Aorta (tissue), 5 donors: ENCODE results near the gene FAM241B. TPM values are rescaled to one million over a fixed set of nuclear protein-coding genes. Genes with fewer than 3 reads are reported as not detected.
A peak's percentile ranks its signal among the peaks of the same experiment; 100 is the strongest.

Source experiments
- ATAC-seq: fragments of 200-7000 bp; cut with Tn5 transposase; one replicate; pipeline ENCODE4 v1.9.1; 2022; ENCODE audit warnings: moderate library complexity; ENCODE audit not compliant: low FRiP score
- DNase-seq, 2 donors: peaks; one replicate each; pipeline ENCODE4 v3.0.0-alpha.2; 2020
- H3K27ac ChIP-seq, 2 donors: one replicate each; pipeline ENCODE4 v1.5.1; 2013; ENCODE audit warnings: low read length in 2 of 2, mild to moderate bottlenecking in 2 of 2, moderate library complexity in 2 of 2, control low read depth in 1 of 2, inconsistent platforms in 1 of 2, low read depth in 1 of 2
- H3K27me3 ChIP-seq, 2 donors: one replicate each; pipeline ENCODE4 v1.6.1; 2013; ENCODE audit warnings: control low read depth in 1 of 2, low read length in 1 of 2, mild to moderate bottlenecking in 1 of 2, moderate library complexity in 1 of 2; ENCODE audit not compliant: insufficient read depth in 2 of 2, control insufficient read depth in 1 of 2
- H3K36me3 ChIP-seq, 2 donors: one replicate each; pipeline ENCODE4 v1.6.1; 2013; ENCODE audit warnings: control low read depth in 1 of 2, low read length in 1 of 2, mild to moderate bottlenecking in 1 of 2; ENCODE audit not compliant: insufficient read depth in 2 of 2, control insufficient read depth in 1 of 2
- H3K4me1 ChIP-seq, 2 donors: one replicate each; pipeline ENCODE4 v1.6.1; 2013; ENCODE audit warnings: low read length in 2 of 2, control low read depth in 1 of 2, mild to moderate bottlenecking in 1 of 2, moderate library complexity in 1 of 2; ENCODE audit not compliant: insufficient read depth in 2 of 2, control insufficient read depth in 1 of 2
- H3K4me3 ChIP-seq, 2 donors: one replicate each; pipeline ENCODE4 v1.5.1; 2013; ENCODE audit warnings: low read length in 2 of 2, control low read depth in 1 of 2, mild to moderate bottlenecking in 1 of 2
- H3K9me3 ChIP-seq: one replicate; pipeline ENCODE4 v1.6.1; 2013; ENCODE audit warnings: mild to moderate bottlenecking, low read length; ENCODE audit not compliant: control insufficient read depth
- WGBS, 2 donors: extraction: QIAGEN DNeasy Blood & Tissue Kit; methylation state at CpG; one replicate each; pipeline ENCODE4 v1.1.7; 2013; 5-methylcytosine and 5-hydroxymethylcytosine counted together
- intact Hi-C, 2 donors: fragments of 100-400 bp; cut with DNase I; formaldehyde crosslinking; loops; one replicate each; pipeline versions ENCODE4 v1.14.2 to v1.15.0; 2022
- polyA plus RNA-seq, 2 donors: library from polyadenylated mRNA; stranded (reverse); fragments of 200-250 nt; gene quantifications; one replicate each; pipeline ENCODE4 v1.2.3, GENCODE V29; 2013
- total RNA-seq, 2 donors: library from RNA; stranded (reverse); fragmentation: NEBNext Ultra II Directional; extraction: Animal tissue kit (Norgen Biotek cat#: 25700); gene quantifications; one replicate each; pipeline ENCODE4 v1.2.1, GENCODE V29; 2021
- donor health status: healthy with polysubstance abuse.
- donor health status: Bipolar disorder and iron deficiency.
- donor health status: DM: no; HTN: no; CAD: no.
- donor health status: DM: no; HTN: no; CAD: no.
- donor health status: DM: yes; HTN: yes; CAD: no.

Gene FAM241B
- total and polyA plus RNA-seq, 4 donors: 4.7 to 10.6 (median 8.3) TPM

DNA sequence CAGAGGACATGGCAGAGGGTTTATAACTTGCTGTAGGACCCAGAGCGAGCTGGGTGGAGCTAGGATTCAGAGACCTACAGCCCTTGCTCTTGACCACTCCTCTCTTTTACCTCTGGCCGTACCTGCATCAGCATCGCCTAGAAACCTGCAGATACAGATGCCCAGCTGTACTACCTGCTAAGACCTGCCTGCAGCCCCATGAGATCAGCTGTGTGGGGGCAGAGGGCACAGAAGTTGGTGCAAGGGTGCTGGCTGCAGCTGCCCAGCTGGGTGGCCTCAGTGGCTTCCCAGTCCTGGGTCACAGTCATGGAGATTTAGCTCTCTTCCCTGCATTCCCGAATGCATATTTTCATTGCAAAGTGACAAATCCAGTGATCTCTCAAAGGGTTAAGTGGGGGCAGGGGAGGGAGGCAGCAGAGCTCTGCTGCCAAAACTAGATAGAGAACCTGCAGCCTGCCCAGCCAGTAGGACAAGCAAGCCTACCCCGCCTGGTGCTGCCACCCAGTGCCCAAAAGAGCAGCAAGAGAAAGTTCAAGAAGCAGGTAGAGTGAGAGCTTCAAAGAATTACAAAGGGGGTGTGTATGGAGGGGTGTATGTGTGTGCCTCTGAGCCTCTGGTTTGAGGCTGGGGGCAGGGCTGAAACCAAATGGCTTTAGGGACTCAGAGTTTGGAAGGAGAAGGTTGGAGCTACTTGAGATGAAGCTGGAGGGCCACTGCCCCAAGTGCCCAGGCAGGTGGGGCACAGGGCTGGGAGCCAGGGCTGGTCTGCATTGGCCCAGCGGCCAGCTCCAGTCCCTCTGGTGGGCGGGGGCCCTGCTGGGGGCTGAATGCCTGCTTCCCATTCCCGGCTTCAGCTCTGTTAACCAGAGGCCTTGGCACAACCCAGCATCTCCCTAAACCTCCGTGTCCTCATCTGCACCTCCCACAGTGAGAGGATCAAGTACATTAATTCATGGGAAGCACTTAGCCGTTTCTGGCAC lies 6.9 kb downstream of the FAM241B start:
- intact Hi-C loops: loop anchor here in 1 of 2 donors (10.0 kb wide), 1 partner anchor 222 kb away; the partner anchor contains the start of gene TACR2
- Histone ChIP-seq H3K9me3 (no peaks in the 10 kb centered on the region), H3K36me3 (no peaks in the 10 kb centered on the region), H3K27me3 (no peaks in the 10 kb centered on the region), H3K4me1 (no peaks in the 10 kb centered on the region), H3K4me3 (no peak overlapping the region), H3K27ac (no peak overlapping the region)
- DNase-seq (no peak), ATAC-seq (no peak)
- 69 to 73% methylated on average over 10 of the region's 10 CpGs for WGBS, 2 donors

DNA sequence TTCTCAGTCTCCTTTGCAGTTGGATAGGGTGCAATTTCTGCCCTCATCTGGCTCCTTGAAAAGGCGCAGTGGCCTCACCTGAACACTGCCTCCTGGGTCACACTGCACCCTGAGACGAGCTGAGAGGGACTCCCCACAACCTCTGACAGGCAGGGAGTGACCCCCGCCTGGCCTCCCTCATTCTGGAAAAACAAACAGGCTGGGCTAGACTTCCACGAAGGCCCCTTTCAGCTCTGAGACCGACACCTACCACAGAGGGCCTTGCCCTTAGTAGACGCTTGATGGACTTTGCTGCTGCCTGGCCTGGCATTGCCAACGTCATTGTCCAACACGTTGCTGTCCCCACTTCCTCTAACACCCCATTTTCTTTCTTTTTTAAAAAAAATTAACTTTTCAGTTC lies 8.6 kb downstream of the FAM241B start:
- H3K4me3 ChIP-seq: no peak overlapping the region
- H3K27ac ChIP-seq: no peak overlapping the region
- DNase-seq (peak in 1 of 2 donors; percentile 35), ATAC-seq (no peak)
- no peaks in the 10 kb centered on the region for H3K27me3 ChIP-seq
- H3K4me1 ChIP-seq: no peaks in the 10 kb centered on the region
- no peaks in the 10 kb centered on the region for H3K36me3 ChIP-seq
- no peaks in the 10 kb centered on the region for H3K9me3 ChIP-seq
- intact Hi-C loops: loop anchor here (1.0 to 10.0 kb wide), 3 partner anchors 123 to 224 kb away; partner anchors contain the start of gene TACR2 (in 1 of the 2)
- 63 to 67% methylated on average over 8 of the region's 8 CpGs for WGBS, 2 donors

DNA sequence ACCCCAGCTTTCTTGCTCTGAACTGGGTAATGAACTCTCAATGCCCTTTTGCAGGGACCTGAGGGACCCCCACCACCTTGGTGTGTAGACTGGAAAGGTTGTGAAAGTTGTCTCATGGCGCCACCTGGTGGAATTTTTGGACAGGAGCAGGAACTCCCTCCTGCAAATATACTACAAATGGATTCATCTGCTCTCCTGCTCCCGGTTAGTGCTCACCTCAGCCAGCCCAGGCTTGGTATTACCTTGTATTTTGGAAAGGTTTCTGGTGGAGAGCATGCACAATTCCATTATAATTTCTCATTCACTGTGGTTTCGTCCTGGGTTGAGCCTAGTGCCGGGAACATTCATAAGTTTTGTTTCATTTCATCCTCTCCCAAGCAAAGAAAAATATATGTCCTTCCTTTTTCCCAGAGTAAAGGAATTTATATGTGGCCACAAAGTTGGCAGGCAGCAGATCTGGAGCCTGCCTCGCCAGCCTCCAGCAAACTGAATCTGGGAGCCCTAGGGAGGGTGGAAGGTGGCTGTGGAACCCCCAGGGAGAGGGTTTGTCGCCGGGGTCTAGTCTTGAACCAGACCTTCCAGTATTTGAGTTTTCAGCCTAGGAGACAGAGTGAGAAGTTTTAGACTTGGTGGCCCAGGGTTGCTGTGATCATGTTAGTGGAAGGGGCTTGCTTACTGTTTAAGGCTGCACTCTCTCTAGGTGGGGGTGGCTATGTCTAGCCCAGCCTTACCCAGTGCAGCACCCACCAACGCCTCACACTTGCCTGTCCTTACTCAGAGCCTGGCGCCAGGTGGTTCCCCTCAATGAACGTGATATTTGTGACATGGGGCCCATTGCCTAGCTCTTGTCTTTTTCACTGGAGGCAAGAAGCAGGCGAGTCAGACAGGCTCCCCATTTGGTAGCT lies 9.5 kb downstream of the FAM241B start:
- Histone ChIP-seq H3K36me3 (no peaks in the 10 kb centered on the region), H3K4me1 (no peaks in the 10 kb centered on the region), H3K4me3 (no peak overlapping the region), H3K9me3 (no peaks in the 10 kb centered on the region), H3K27ac (no peak overlapping the region), H3K27me3 (no peaks in the 10 kb centered on the region)
- intact Hi-C loops: loop anchor here (2.0 to 10.0 kb wide), 4 partner anchors 125 to 323 kb away; partner anchors contain the start of genes COL13A1 (in 1 of the 2) and TACR2 (in 1 of the 2)
- no peak for ATAC-seq
- WGBS, 2 donors: 39 to 40% methylated on average over 11 of the region's 11 CpGs
- DNase-seq: peak; percentile 74 to 82

DNA sequence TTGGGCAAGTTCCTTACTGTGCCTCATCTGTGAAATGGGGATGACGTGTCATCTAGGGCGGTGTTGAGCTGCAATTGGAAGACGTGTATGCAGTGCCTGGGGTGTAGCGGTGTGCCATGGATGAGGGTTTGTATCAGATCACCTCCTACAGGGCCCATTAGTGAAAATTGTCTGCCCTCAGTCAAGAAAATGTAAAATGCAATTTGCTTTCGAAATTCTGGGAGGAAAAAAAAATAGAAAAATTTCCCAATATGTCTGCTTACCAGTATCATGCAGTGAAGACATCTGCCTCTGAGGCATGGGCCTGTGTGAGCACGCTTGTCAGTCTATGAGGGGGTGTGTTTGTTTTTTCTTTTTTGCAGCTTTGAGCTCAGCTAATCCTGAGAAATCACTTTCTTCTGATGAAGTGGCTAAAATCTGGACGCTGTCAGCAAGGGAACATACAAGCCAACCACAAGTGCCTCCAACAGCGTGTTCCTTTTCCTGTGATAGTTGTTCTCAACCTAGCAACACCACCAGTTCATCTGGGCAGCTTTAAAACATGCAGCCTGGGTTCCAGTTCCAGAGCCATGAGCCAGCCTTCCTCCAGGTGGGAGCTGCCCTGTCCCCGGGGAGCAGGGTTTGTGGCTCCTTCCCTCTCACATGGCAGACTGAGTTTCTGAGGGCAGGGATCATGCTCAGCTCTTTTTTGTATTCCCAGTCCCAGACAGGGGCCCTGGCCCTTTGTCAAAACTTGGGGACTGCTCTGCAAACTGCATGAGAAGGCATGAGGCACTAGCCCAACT lies 10.3 kb downstream of the FAM241B start:
- Histone ChIP-seq H3K27ac (no peak overlapping the region), H3K36me3 (no peaks in the 10 kb centered on the region), H3K9me3 (no peaks in the 10 kb centered on the region), H3K27me3 (no peaks in the 10 kb centered on the region), H3K4me3 (no peak overlapping the region), H3K4me1 (no peaks in the 10 kb centered on the region)
- WGBS, 2 donors: 71 to 74% methylated on average over 9 of the region's 9 CpGs
- ATAC-seq (no peak), DNase-seq (peak in 1 of 2 donors; percentile 21)
- intact Hi-C loops: loop anchor here in 1 of 2 donors (5.0 kb wide), 2 partner anchors 162 to 322 kb away; partner anchors contain the start of gene COL13A1

DNA sequence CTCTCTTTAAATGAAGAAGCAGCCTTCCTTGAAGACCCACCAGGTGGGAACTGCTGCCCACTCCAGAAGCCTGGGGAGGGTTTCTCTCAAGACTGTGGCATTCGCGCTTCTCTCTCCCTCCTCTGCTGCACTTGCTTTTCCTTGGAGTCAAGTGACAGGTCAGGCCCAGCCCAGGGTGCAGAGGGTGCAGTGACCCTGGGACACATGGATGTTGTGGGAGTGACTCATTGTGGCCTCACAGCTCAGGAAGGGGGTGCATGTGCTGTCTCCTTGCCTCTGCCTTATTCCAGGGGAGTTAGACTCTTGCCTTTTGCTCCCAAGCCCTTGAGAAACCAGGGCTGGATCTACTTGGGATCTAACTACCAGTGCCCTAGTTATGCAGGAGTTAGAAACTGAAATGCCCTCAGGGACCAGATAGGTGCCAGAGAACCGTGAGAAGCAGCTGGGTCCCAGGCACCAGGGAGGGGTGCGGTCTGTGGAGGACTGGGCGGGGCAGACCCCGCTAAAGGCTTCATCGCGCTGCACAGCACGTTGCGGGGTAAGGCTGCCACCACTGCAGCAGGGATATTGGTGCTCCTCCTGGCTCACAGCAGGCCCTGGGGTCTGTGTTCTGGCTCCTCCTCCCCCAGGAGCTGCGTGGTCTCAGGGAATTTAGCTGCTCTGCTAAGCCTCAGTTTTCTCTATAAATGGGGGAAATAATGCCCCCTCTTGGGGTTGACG lies 11.4 kb downstream of the FAM241B start:
- H3K4me1 ChIP-seq: no peaks in the 10 kb centered on the region
- no peaks in the 10 kb centered on the region for H3K36me3 ChIP-seq
- H3K9me3 ChIP-seq: no peaks in the 10 kb centered on the region
- no peak overlapping the region for H3K27ac ChIP-seq
- no peaks in the 10 kb centered on the region for H3K27me3 ChIP-seq
- no peak overlapping the region for H3K4me3 ChIP-seq
- DNase-seq (peak in 1 of 2 donors; percentile 33), ATAC-seq (no peak)
- 86 to 92% methylated on average over 12 of the region's 12 CpGs for WGBS, 2 donors
- intact Hi-C loops: loop anchor here in 1 of 2 donors (5.0 kb wide), 2 partner anchors 161 to 321 kb away; partner anchors contain the start of gene COL13A1

DNA sequence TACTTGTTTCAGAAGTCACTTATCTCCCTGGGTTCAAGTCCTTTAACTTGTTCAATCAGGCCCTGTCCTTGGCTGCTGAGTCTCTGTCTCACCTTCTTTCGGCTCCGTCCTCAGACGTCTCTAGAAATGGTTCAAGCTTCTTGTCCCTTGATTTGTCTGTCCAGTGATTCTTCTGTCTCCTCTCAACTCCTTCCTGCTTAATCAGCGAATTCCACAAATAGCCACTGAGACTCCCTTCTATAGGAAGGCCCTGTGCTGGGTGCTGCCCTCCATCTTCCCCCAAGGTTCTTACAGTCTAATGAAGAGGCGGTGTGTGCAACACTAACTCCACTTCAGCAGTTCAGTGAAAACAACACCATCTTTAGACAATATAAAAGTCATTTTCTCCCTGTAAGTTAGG lies 12.7 kb downstream of the FAM241B start:
- intact Hi-C loops: loop anchor here in 1 of 2 donors (5.0 kb wide), 2 partner anchors 160 to 320 kb away; partner anchors contain the start of gene COL13A1
- Histone ChIP-seq H3K27ac (no peak overlapping the region), H3K36me3 (no peaks in the 10 kb centered on the region), H3K4me3 (no peak overlapping the region), H3K27me3 (no peaks in the 10 kb centered on the region), H3K9me3 (no peaks in the 10 kb centered on the region), H3K4me1 (no peaks in the 10 kb centered on the region)
- DNase-seq (no peak), ATAC-seq (no peak)
- WGBS, 2 donors: 92 to 93% methylated on average over 5 of the region's 5 CpGs

DNA sequence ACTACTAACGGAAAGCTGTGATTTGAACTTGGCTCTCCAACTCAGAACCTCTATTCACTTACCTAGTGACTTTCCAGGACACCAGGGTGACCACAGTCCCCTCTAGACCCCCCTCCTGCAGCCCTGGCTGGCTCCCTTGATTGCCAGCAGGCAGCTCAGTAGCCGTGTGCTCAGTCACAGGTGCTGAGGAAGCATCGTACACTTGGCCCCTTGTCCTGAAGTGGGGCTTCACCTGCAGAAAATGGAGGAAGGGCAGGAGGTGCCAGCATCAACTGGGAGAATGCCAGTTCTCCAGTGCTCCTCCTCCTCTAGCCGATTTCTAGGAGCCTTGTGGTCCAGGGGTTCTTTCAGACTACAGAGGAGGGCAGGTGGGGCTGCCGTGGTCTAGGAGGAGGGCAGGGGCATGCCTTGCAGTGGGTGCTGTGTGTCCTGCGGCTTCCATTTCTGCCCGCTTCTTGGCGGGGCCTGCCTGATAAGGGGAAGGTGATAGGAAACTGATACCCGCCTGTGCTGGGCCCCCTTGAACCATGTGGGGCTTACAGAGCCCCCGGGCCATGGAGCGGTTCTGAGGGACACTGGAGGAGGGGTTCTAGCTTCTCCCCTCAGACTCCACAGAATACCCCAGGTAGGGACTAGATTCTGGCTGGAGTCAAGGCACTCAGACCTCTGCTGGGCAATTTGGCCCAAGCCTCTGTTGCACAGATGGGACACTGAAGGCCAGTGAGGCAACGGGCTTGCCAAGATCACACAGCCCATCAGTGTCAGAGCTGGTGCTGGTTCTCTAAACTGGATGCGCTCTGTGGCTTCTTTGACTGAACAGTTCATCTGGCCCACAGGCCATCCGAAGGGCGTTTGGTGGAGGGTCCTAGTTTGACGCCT lies 14.0 kb downstream of the FAM241B start:
- peak in 1 of 2 donors; percentile 48 for DNase-seq
- Histone ChIP-seq H3K36me3 (no peaks in the 10 kb centered on the region), H3K4me3 (no peak overlapping the region), H3K27me3 (no peaks in the 10 kb centered on the region), H3K27ac (no peak overlapping the region), H3K9me3 (no peaks in the 10 kb centered on the region), H3K4me1 (no peaks in the 10 kb centered on the region)
- intact Hi-C loops: loop anchor here (1.0 to 5.0 kb wide), 5 partner anchors 73 to 318 kb away; partner anchors contain the start of gene COL13A1 (in 2 of the 2)
- no peak for ATAC-seq
- 62 to 65% methylated on average over 15 to 16 of the region's 16 CpGs for WGBS, 2 donors
